Glutamatergic neuron (in vitro differentiated cells): ENCODE measurements around the gene KRT32. TPM values are rescaled to one million over a fixed set of nuclear protein-coding genes. Genes with fewer than 3 reads are reported as not detected.

Experiments used
- DNase-seq: peaks from one replicate; pipeline ENCODE4 v3.0.0; 2022
- H3K27ac Mint-ChIP-seq: one replicate; pipeline ENCODE4 v1.8.0; 2020; ENCODE audit warnings: mild to moderate bottlenecking, mixed read lengths, inconsistent platforms; ENCODE audit not compliant: unreplicated experiment
- H3K27me3 Mint-ChIP-seq: one replicate; pipeline ENCODE4 v1.8.0; 2020; ENCODE audit warnings: mild to moderate bottlenecking, moderate library complexity, mixed read lengths, inconsistent platforms; ENCODE audit not compliant: unreplicated experiment
- H3K36me3 Mint-ChIP-seq: one replicate; pipeline ENCODE4 v1.8.0; 2020; ENCODE audit warnings: mild to moderate bottlenecking, mixed read lengths, inconsistent platforms; ENCODE audit not compliant: unreplicated experiment
- H3K4me1 Mint-ChIP-seq: one replicate; pipeline ENCODE4 v1.8.0; 2020; ENCODE audit warnings: mild to moderate bottlenecking, low read depth, mixed read lengths, inconsistent platforms; ENCODE audit not compliant: unreplicated experiment
- H3K4me3 Mint-ChIP-seq: one replicate; pipeline ENCODE4 v1.8.0; 2020; ENCODE audit warnings: mild to moderate bottlenecking, mixed read lengths, inconsistent platforms; ENCODE audit not compliant: unreplicated experiment
- H3K9me3 Mint-ChIP-seq: one replicate; pipeline ENCODE4 v1.8.0; 2020; ENCODE audit warnings: mild to moderate bottlenecking, moderate library complexity, mixed read lengths, inconsistent platforms; ENCODE audit not compliant: unreplicated experiment
- CTCF ChIP-seq: fragments of 200-600 bp; sonication (generic); IDR thresholded peaks from one replicate; pipeline ENCODE4 v1.5.0; 2021; ENCODE audit not compliant: partially characterized antibody, unreplicated experiment
- total RNA-seq: library from RNA; stranded (reverse); fragmentation: NEBNext Ultra II Directional; extraction: Animal tissue kit (Norgen Biotek cat#: 25700); gene quantifications from one replicate; pipeline ENCODE4 v1.2.1, GENCODE V29; 2021; ENCODE audit not compliant: unreplicated experiment

KRT32 gene
- total RNA-seq, 1 donor from 2014 or later: not detected

- Mint-ChIP-seq H3K4me1 (no peaks in the 10 kb centered on the region), H3K27me3 (peaks cover 4% of the 10 kb centered on the region)
These were observed 10.0 kb upstream of the KRT32 start for GRCh38 chr17:41476866-41477815.

GRCh38 chr17:41475421-41475820 lies 8.2 kb upstream of the KRT32 start:
- no peak overlapping the region for H3K27ac Mint-ChIP-seq
- DNase-seq: no peak
- H3K36me3 Mint-ChIP-seq: peaks cover 12% of the 10 kb centered on the region
- peaks cover 4% of the 10 kb centered on the region for H3K27me3 Mint-ChIP-seq
- H3K4me3 Mint-ChIP-seq: no peak overlapping the region
- H3K9me3 Mint-ChIP-seq: no peaks in the 10 kb centered on the region
- no peak for TF ChIP-seq CTCF
- no peaks in the 10 kb centered on the region for H3K4me1 Mint-ChIP-seq

More at GRCh38 chr17:41476866-41477815, 10.0 kb upstream of the KRT32 start:
- H3K4me3 Mint-ChIP-seq: no peak overlapping the region
- no peaks in the 10 kb centered on the region for H3K9me3 Mint-ChIP-seq
- no peak overlapping the region for H3K27ac Mint-ChIP-seq
- DNase-seq: no peak
- no peaks in the 10 kb centered on the region for H3K36me3 Mint-ChIP-seq
- no peak for TF ChIP-seq CTCF

- DNase-seq: no peak
- Mint-ChIP-seq H3K36me3 (peaks cover 12% of the 10 kb centered on the region), H3K27ac (no peak overlapping the region), H3K4me1 (no peaks in the 10 kb centered on the region), H3K4me3 (no peak overlapping the region), H3K9me3 (no peaks in the 10 kb centered on the region), H3K27me3 (peaks cover 4% of the 10 kb centered on the region)
- TF ChIP-seq CTCF: no peak
These were observed 7.7 kb upstream of the KRT32 start for GRCh38 chr17:41474863-41475262.

GRCh38 chr17:41468346-41468745 lies 1.2 kb upstream of the KRT32 start:
- H3K4me1 Mint-ChIP-seq: no peaks in the 10 kb centered on the region
- no peak for DNase-seq
- no peak overlapping the region for H3K27ac Mint-ChIP-seq
- H3K36me3 Mint-ChIP-seq: peaks cover 12% of the 10 kb centered on the region
- no peak overlapping the region for H3K4me3 Mint-ChIP-seq
- peaks cover 3% of the 10 kb centered on the region for H3K9me3 Mint-ChIP-seq
- TF ChIP-seq CTCF: no peak
- H3K27me3 Mint-ChIP-seq: peaks cover 2% of the 10 kb centered on the region

- Mint-ChIP-seq H3K4me3 (no peak overlapping the region), H3K9me3 (peaks cover 3% of the 10 kb centered on the region), H3K27ac (no peak overlapping the region), H3K36me3 (peaks cover 12% of the 10 kb centered on the region), H3K27me3 (no peaks in the 10 kb centered on the region), H3K4me1 (no peaks in the 10 kb centered on the region)
- no peak for TF ChIP-seq CTCF
- DNase-seq: no peak
These were observed 375 bp upstream of the KRT32 start for GRCh38 chr17:41467561-41467960.
